GM12865 (cell line): Measurements from ENCODE around the gene CA7.
A peak's percentile ranks its signal among the peaks of the same experiment; 100 is the strongest.

Experiments
- DNase-seq: peaks from one replicate; pipeline ENCODE4 v3.0.0; 2010; ENCODE audit warnings: low read depth
- H3K4me3 ChIP-seq: 2 replicates; pipeline ENCODE4 v1.5.1; 2011; ENCODE audit warnings: mild to moderate bottlenecking, low read depth, low read length, control low read depth
- CTCF ChIP-seq: IDR thresholded peaks from 2 replicates; pipeline ENCODE4 v1.5.1; 2011; ENCODE audit warnings: low read length, control low read depth, low read depth, inconsistent platforms; ENCODE audit not compliant: insufficient read depth; ENCODE audit errors: missing control alignments

The CA7 gene

DNA sequence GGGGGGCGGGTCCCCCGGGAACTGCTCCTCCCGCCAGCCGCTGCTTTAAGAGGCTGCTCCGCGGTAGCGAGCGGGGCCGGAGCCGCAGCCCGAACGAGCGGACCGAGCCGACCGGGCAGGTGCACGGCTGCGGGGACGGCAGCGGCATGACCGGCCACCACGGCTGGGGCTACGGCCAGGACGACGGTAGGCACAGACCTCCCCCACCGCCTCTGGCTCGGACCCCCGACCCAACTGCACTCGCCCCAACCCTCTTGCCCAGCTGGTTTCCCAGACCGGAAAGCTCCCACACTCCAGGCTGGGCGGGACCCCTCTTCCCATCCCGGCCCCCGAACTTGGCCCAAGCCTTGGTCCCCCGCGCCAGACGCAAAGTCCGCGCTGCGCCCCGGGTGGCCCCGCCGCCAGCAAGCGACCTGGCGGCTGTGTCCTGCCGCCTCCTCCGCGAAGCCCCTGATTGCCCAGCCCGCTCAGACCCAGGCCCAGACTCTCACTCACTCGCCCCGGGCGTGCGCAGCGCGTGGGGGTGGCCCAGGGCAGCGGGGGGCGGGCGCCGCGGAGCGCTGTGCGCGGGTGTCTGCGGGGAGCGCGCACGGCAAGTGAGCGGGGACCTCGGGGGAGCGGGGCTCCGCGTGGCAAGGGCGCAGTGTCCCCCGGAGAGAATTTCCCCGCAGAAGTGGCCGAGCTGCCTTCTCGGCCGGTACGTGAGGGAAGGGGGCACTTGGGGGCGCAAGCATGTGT is at the start of gene CA7:
TSS of gene CA7 (plus strand) at position 73 of the 738 bp plus-strand sequence. CDS start at position 147, 74 bp downstream.
- DNase-seq: no peak
- no peak for TF ChIP-seq CTCF
- no peak within 1 kb of the TSS for H3K4me3 ChIP-seq

GRCh38 chr16:66798161-66798560 is 46.1 kb upstream of the CA7 start:
- no peak overlapping the region for H3K4me3 ChIP-seq
- TF ChIP-seq CTCF: no peak
- no peak for DNase-seq

DNA sequence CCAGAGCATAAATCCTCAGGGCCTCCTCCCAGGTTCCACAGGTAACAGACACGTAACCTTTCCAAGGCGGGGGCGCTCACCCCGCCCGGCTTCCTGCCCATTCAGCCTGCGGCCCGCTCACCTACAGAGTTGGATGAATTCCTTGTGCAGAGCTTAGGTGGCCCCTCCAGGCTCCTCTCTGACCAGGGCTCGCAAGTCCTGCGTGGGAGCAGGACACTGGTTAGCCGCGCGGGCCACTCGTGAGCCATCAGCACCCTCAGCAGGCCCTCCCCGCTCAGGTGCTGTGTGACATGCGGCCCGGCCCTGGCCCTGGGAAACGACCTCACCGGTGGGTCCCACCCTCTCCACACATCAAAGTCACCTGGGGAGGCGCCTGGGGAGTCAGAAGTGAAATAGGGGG is 43.4 kb upstream of the CA7 start:
- TF ChIP-seq CTCF: no peak
- H3K4me3 ChIP-seq: no peak overlapping the region
- no peak for DNase-seq

GRCh38 chr16:66801320-66802105 is 42.7 kb upstream of the CA7 start, which contains the start of gene TERB1:
TSS of gene TERB1 (minus strand) at chr16:66801584. CDS start at chr16:66796798, 4,786 bp downstream.
- peak; percentile 1 for DNase-seq
- no peak within 1 kb of the TSS for H3K4me3 ChIP-seq
- TF ChIP-seq CTCF: no peak

- TF ChIP-seq CTCF: no peak
- DNase-seq: no peak
- no peak overlapping the region for H3K4me3 ChIP-seq
These were observed 42.1 kb upstream of the CA7 start for GRCh38 chr16:66802159-66802558.

DNA sequence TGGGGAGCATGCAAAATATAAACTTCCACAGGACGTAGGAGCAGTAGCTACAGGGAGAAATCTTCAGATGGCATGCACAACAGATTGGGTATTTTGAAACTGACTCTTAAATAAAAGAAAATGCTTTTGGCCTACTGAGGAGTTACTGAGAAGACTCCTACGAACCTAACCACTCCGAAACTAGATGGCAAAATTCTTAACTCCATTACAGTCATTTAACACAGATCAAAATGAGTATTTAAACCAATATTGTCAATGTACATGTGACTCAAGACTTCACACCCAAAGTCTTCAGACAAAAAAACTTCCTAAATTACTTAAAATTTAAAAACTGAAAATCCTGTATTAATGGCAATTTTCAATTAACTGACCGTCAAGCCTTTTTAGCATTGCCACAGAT is 34.4 kb upstream of the CA7 start:
- no peak overlapping the region for H3K4me3 ChIP-seq
- no peak for DNase-seq
- TF ChIP-seq CTCF: no peak

GRCh38 chr16:66810391-66810790 is 33.8 kb upstream of the CA7 start:
- no peak for TF ChIP-seq CTCF
- DNase-seq: no peak
- no peak overlapping the region for H3K4me3 ChIP-seq
